MM.1S (cell line): ENCODE data around the gene PLOD1.

ENCODE experiments used
- CTCF ChIP-seq: fragments of 300-600 bp; sonication (generic); IDR thresholded peaks from 2 replicates; pipeline ENCODE4 v1.5.1; 2016; ENCODE audit warnings: antibody characterized with exemption, low read length, mixed read lengths
- EZH2 ChIP-seq: fragments of 300-600 bp; sonication (generic); optimal IDR thresholded peaks from 2 replicates; pipeline ENCODE3; 2017; ENCODE audit warnings: low read depth, mild to moderate bottlenecking, antibody characterized with exemption, low read length, mixed read lengths
- EZH2phosphoT487 ChIP-seq: fragments of 300-600 bp; sonication (generic); IDR thresholded peaks from 2 replicates; pipeline ENCODE4 v1.6.1; 2018; ENCODE audit warnings: antibody characterized with exemption, low read length

- TF ChIP-seq CTCF = no peak
- TF ChIP-seq EZH2 = no peak
- no peak for TF ChIP-seq EZH2phosphoT487
Observed at GRCh38 chr1:12005488-12006166, 71.1 kb downstream of the PLOD1 start.
